GM19397 (cell line): ENCODE measurements around the gene SERINC2.
"Not testable (repeated sequence)": the region's sequence is repeated elsewhere in the genome, so short reads cannot be mapped to it uniquely, and the experiment has no call there.

Experiments used
- ATAC-seq: cut with Tn5 transposase; IDR thresholded peaks from one replicate; pipeline ENCODE4 v1.9.1; 2021; ENCODE audit warnings: mild to moderate bottlenecking, moderate library complexity; ENCODE audit not compliant: unreplicated experiment

SERINC2 gene

GRCh38 chr1:31460027-31460426, 47.0 kb downstream of the SERINC2 start:
- no peak for ATAC-seq

- no peak for ATAC-seq
These were observed 54.1 kb downstream of the SERINC2 start for GRCh38 chr1:31467005-31467674.

- ATAC-seq, result no peak
These were observed 57.8 kb downstream of the SERINC2 start for GRCh38 chr1:31470794-31471315.

GRCh38 chr1:31471452-31472313, 58.7 kb downstream of the SERINC2 start:
- ATAC-seq, result not testable (repeated sequence)

GRCh38 chr1:31472314-31472651, 59.3 kb downstream of the SERINC2 start:
- ATAC-seq, result not testable (repeated sequence)

GRCh38 chr1:31472673-31473072, 59.7 kb downstream of the SERINC2 start:
- ATAC-seq, result not testable (repeated sequence)

GRCh38 chr1:31473508-31473907, 60.5 kb downstream of the SERINC2 start:
- ATAC-seq, result not testable (repeated sequence)

- ATAC-seq, result not testable (repeated sequence)
These were observed 61.6 kb downstream of the SERINC2 start for GRCh38 chr1:31474567-31474966.

GRCh38 chr1:31476891-31477846, 64.2 kb downstream of the SERINC2 start:
- ATAC-seq, result peak; percentile 71

- no peak for ATAC-seq
These were observed 65.2 kb downstream of the SERINC2 start for GRCh38 chr1:31478167-31478566.

- ATAC-seq, result no peak
These were observed 66.8 kb downstream of the SERINC2 start for GRCh38 chr1:31479811-31480210.

- not testable (repeated sequence) for ATAC-seq
These were observed 67.4 kb downstream of the SERINC2 start for GRCh38 chr1:31480426-31480825.

GRCh38 chr1:31482482-31483011, 69.5 kb downstream of the SERINC2 start:
- ATAC-seq, result no peak

GRCh38 chr1:31483012-31483946, 70.3 kb downstream of the SERINC2 start:
- no peak for ATAC-seq
